K562 (cell line): ENCODE results near the gene FANCC. TPM values are rescaled to one million over a fixed set of nuclear protein-coding genes. Genes with fewer than 3 reads are reported as not detected.

Experiments
- ATAC-seq: fragments of 200-7000 bp; cut with Tn5 transposase; 3 replicates; pipeline ENCODE4 v1.9.1; 2020; ENCODE audit warnings: moderate library complexity
- BruUV-seq: library from RNA; stranded (reverse); fragments of 400-500 nt; replicated peaks from 2 replicates; lab custom pipeline; 2021; lab: Mats Ljungman, UMichigan
- CTCF ChIA-PET: fragments of 300-600 bp; formaldehyde crosslinking; extraction: SDS; loops from one replicate; lab custom pipeline; 2021; ENCODE audit warnings: low intra/inter-chr PET ratio; lab: Yijun Ruan, JAX
- POLR2A ChIA-PET: fragments of 300-600, 350-650 bp; sonication (Branson Sonifier 250); formaldehyde crosslinking; extraction: SDS; loops from one replicate; lab custom pipeline; 2021; ENCODE audit warnings: antibody characterized with exemption, inconsistent platforms; lab: Yijun Ruan, JAX
- DNase-seq, 4 experiments: peaks; one replicate each; pipeline versions ENCODE4 v3.0.0 to v3.0.0-alpha.2; 2011 to 2018; ENCODE audit warnings: low spot score in 3 of 4, mixed read lengths in 3 of 4; ENCODE audit errors: extremely low read depth in 1 of 4
- FAIRE-seq: peaks from 2 replicates; lab custom pipeline; 2011; peaks lifted over from hg19 to GRCh38; lab: Jason Lieb, UNC
- H2AFZ ChIP-seq: 2 replicates; pipeline ENCODE4 v1.6.0; 2011; ENCODE audit warnings: low read depth, low read length, control low read depth, inconsistent platforms
- H3K27ac ChIP-seq: fragments of 200-600 bp; 3 replicates; pipeline ENCODE4 v1.8.0; 2011; ENCODE audit warnings: low read depth, mild to moderate bottlenecking, control low read depth, inconsistent platforms, low read length, moderate library complexity, mixed read lengths; ENCODE audit errors: extremely low read depth
- H3K27me3 ChIP-seq, 2 experiments: fragments of 300-600 bp in 1 of 2; 2 replicates in 1 of 2; 3 replicates in 1 of 2; pipeline versions ENCODE4 v1.6.0 to v1.8.0; 2011; ENCODE audit warnings: inconsistent platforms in 2 of 2, low read length in 2 of 2, mild to moderate bottlenecking in 1 of 2, mixed read lengths in 1 of 2, moderate library complexity in 1 of 2; ENCODE audit not compliant: control insufficient read depth in 2 of 2, insufficient read depth in 2 of 2
- H3K36me3 ChIP-seq: fragments of 300-600 bp; 3 replicates; pipeline ENCODE4 v1.8.0; 2011; ENCODE audit warnings: mild to moderate bottlenecking, low read length, inconsistent platforms; ENCODE audit not compliant: control insufficient read depth, insufficient read depth
- H3K4me1 ChIP-seq, 2 experiments: fragments of 200-600 bp in 1 of 2; replicated peaks in 1 of 2; 2 replicates in 1 of 2; 3 replicates in 1 of 2; pipeline versions ENCODE4 v1.5.1 to v1.8.0; 2011; ENCODE audit warnings: inconsistent platforms in 2 of 2, low read length in 2 of 2, mild to moderate bottlenecking in 1 of 2, mixed read lengths in 1 of 2, moderate library complexity in 1 of 2; ENCODE audit not compliant: control insufficient read depth in 2 of 2, insufficient read depth in 2 of 2
- H3K4me2 ChIP-seq: 2 replicates; pipeline ENCODE4 v1.6.1; 2011; ENCODE audit warnings: low read length, control low read depth, inconsistent platforms, mixed read lengths; ENCODE audit not compliant: insufficient read depth
- H3K4me3 ChIP-seq: fragments of 200-600 bp; sonication (generic), shearing (Covaris generic); 2 replicates; pipeline ENCODE4 v1.5.1; 2016; ENCODE audit warnings: control low read depth, inconsistent platforms
- H3K79me2 ChIP-seq: fragments of 200-600 bp; 3 replicates; pipeline ENCODE4 v1.8.0; 2011; ENCODE audit warnings: low read length, inconsistent platforms; ENCODE audit not compliant: control insufficient read depth, insufficient read depth
- H3K9ac ChIP-seq, 2 experiments: 2 replicates each; pipeline versions ENCODE4 v1.6.0 to v1.6.1; 2011; ENCODE audit warnings: low read depth in 2 of 2, low read length in 2 of 2, control low read depth in 1 of 2, inconsistent platforms in 1 of 2, mild to moderate bottlenecking in 1 of 2, mixed read lengths in 1 of 2; ENCODE audit not compliant: insufficient read depth in 1 of 2
- H3K9me1 ChIP-seq: one replicate; pipeline ENCODE4 v1.6.0; 2011; ENCODE audit warnings: inconsistent platforms, mild to moderate bottlenecking, low read length, moderate library complexity; ENCODE audit not compliant: control insufficient read depth, insufficient read depth
- H3K9me3 ChIP-seq: replicated peaks from 2 replicates; pipeline ENCODE4 v1.5.1; 2011; ENCODE audit warnings: low read depth, low read length, inconsistent platforms; ENCODE audit not compliant: control insufficient read depth, insufficient read depth
- H4K20me1 ChIP-seq: replicated peaks from 2 replicates; pipeline ENCODE4 v1.6.1; 2011; ENCODE audit warnings: low read length, inconsistent platforms, mixed read lengths; ENCODE audit not compliant: control insufficient read depth, insufficient read depth
- AFF1 ChIP-seq, 2 experiments: fragments of 450-650 bp; IDR thresholded peaks; 2 replicates each; pipeline ENCODE4 v1.6.1; 2018; ENCODE audit warnings: mild to moderate bottlenecking in 2 of 2, low read depth in 1 of 2; ENCODE audit not compliant: partially characterized antibody in 2 of 2
- CREB5 ChIP-seq: fragments of 250-450 bp; sonication (Bioruptor Pico); IDR thresholded peaks from 2 replicates; pipeline ENCODE4 v1.5.0; 2020; ENCODE audit warnings: mild to moderate bottlenecking
- ELF1 ChIP-seq: fragments of 200-800 bp; sonication (Bioruptor generic); IDR thresholded peaks from 2 replicates; pipeline ENCODE4 v1.6.1; 2016; ENCODE audit warnings: missing genetic modification characterization, missing compliant biosample characterization
- JUN ChIP-seq, 2 experiments: sonication (generic) in 1 of 2; formaldehyde crosslinking in 1 of 2; IDR thresholded peaks; 2 replicates each; pipeline versions ENCODE4 v1.6.1 to v1.8.0; 2012 to 2022; ENCODE audit warnings: borderline replicate concordance in 2 of 2, mild to moderate bottlenecking in 2 of 2, improper control_type of control experiment in 1 of 2, low read depth in 1 of 2, low read length in 1 of 2, missing genetic modification reagents in 1 of 2
- KLF13 ChIP-seq: fragments of 450-650 bp; IDR thresholded peaks from 2 replicates; pipeline ENCODE4 v1.6.1; 2016; ENCODE audit warnings: missing genetic modification characterization, low read depth, mild to moderate bottlenecking, missing compliant biosample characterization, moderate library complexity, borderline replicate concordance
- LCOR ChIP-seq: sonication (generic); formaldehyde crosslinking; IDR thresholded peaks from 2 replicates; pipeline ENCODE4 v1.8.0; 2022; ENCODE audit warnings: mild to moderate bottlenecking, missing genetic modification reagents
- NCOA6 ChIP-seq: fragments of 450-650 bp; IDR thresholded peaks from 2 replicates; pipeline ENCODE4 v1.6.1; 2017; ENCODE audit warnings: mild to moderate bottlenecking
- POLR2AphosphoS2 ChIP-seq: IDR thresholded peaks from 2 replicates; pipeline ENCODE4 v1.6.1; 2012; ENCODE audit warnings: low read length, improper control_type of control experiment
- SMAD4 ChIP-seq: fragments of 250-450 bp; sonication (Bioruptor Pico); conservative IDR thresholded peaks from 2 replicates; pipeline ENCODE4 v1.8.0; 2021; ENCODE audit warnings: inconsistent platforms, mild to moderate bottlenecking, moderate library complexity
- TCF15 ChIP-seq: fragments of 250-450 bp; sonication (Bioruptor Pico); IDR thresholded peaks from 2 replicates; pipeline ENCODE4 v1.8.0; 2022; ENCODE audit warnings: moderate library complexity, mild to moderate bottlenecking, inconsistent platforms
- WGBS: fragments of 100-300 bp; shearing (Covaris generic); methylation state at CpG from one replicate; pipeline ENCODE4 v1.1.6; 2016; ENCODE audit warnings: low coverage, mixed read lengths; ENCODE audit not compliant: insufficient coverage; ENCODE audit errors: missing lambda C conversion rate; 5-methylcytosine and 5-hydroxymethylcytosine counted together
- in situ Hi-C: fragments of 300-500 bp; cut with MboI; formaldehyde crosslinking; loops from 4 replicates; pipeline ENCODE4 v1.15.0; 2018; ENCODE audit warnings: inconsistent platforms, mixed read lengths
- intact Hi-C: fragments of 100-400 bp; cut with micrococcal nuclease; formaldehyde crosslinking; loops from 2 replicates; pipeline ENCODE4 v1.14.2; 2022
- polyA plus RNA-seq, 8 experiments: library from polyadenylated mRNA; depleted of rRNA in 4 of 8; stranded (reverse) in 5 of 8; unstranded in 3 of 8; fragments of >200 nt; fragmentation: Nextera tagmentation in 2 of 8; fragmentation: Illumina TruSeq in 1 of 8; extraction: Ambion mirVana in 2 of 8; extraction: Trizol in 1 of 8; gene quantifications; 2 replicates each; pipeline versions ENCODE4 v1.2.1 to v1.2.3, GENCODE V29; 2011 to 2014; ENCODE audit warnings: inconsistent platforms in 1 of 8, missing spikeins in 1 of 8
- total RNA-seq, 7 experiments: library from RNA; depleted of rRNA in 6 of 7; stranded (reverse); fragments of >200 nt in 6 of 7; fragmentation: Illumina TruSeq in 2 of 7; extraction: Trizol in 2 of 7; gene quantifications; 2 replicates each; pipeline versions ENCODE4 v1.2.1 to v1.2.3, GENCODE V29; 2011 to 2021; ENCODE audit warnings: low replicate concordance in 1 of 7

FANCC gene
- total and polyA plus RNA-seq, 9 of the 15 experiments (the other 6 are each of a cell fraction or from before 2014, with no cell fraction given), result 4.6 to 18.4 (median 14.2) TPM

- no peak for TF ChIP-seq AFF1 (IDR thresholded peaks at IDR 0.05; ENCODE audit: low read depth in 1 of 2, partially characterized antibody in 2 of 2)
- no peak for TF ChIP-seq LCOR
Observed at GRCh38 chr9:95135756-95136155, 181.8 kb downstream of the FANCC start (continued).

GRCh38 chr9:95134457-95134881, 183.0 kb downstream of the FANCC start:
- Histone ChIP-seq H3K27me3 (no peaks in the 10 kb centered on the region), H2AFZ (no peak overlapping the region), H3K9me1 (no peaks in the 10 kb centered on the region), H3K9me3 (no peaks in the 10 kb centered on the region), H3K4me3 (no peak overlapping the region), H3K27ac (no peak overlapping the region), H3K4me2 (no peak overlapping the region), H3K79me2 (no peaks in the 10 kb centered on the region), H3K9ac (0 out of 4 replicates have a peak overlapping the region, but pooled peaks of 1 of the 2 experiments have one; percentile 40), H3K4me1 (no peaks in the 10 kb centered on the region), H4K20me1 (no peaks in the 10 kb centered on the region), H3K36me3 (no peaks in the 10 kb centered on the region)
- BruUV-seq, result no TSS peak
- ChIA-PET CTCF (no interaction called here), POLR2A (interaction anchor here (0.9 to 1.0 kb wide), 2 partner anchors 15 to 477 kb away, joined by 3 read pairs; no protein-coding TSS in a partner anchor)
- in situ Hi-C loops (no loop called here), intact Hi-C loops (loop anchor here (5.0 kb wide), 1 partner anchor 133 kb away; no protein-coding TSS in a partner anchor)
- no peak for TF ChIP-seq NCOA6
- no peak for TF ChIP-seq ELF1 (tag)
- TF ChIP-seq JUN (IDR thresholded peaks at IDR 0.05; ENCODE audit: borderline replicate concordance, low read depth, low read length), result no peak
- no peak for TF ChIP-seq JUN (CRISPR knock-in tag; IDR thresholded peaks at IDR 0.05; ENCODE audit: borderline replicate concordance)
- no peak for TF ChIP-seq CREB5
- no peak for TF ChIP-seq SMAD4
- no peak for TF ChIP-seq POLR2AphosphoS2
- no peak for TF ChIP-seq KLF13 (tag)
- no peak for TF ChIP-seq TCF15 (CRISPR knock-in tag)
- ATAC-seq (no peak), FAIRE-seq (no peak), DNase-seq (no peak)
- WGBS, result 86% methylated on average over 9 of the region's 9 CpGs
